ENCODE measurements around the gene CD2.

DNA sequence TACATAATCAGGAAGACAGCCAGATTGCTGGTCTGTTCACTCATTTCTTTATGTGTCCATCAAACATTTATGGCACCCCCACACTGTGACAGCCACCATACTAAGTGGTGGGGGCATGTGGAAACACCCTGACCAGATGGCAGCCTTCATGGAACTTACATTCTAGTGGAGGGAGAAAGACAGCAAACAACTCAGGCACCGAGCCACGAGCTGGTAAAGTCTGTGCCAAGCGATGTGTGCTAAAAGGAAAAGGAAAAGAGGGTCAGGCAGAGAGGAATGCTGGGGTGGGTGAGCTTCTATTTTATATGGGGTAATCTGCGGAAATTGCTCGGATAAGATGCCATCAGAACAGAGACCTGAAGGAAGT is 33.2 kb upstream of the CD2 start:
- TF ChIP-seq TAF1 (IDR thresholded peaks at IDR 0.05; ENCODE audit: low read depth, low read length) (no peak), BCL11A (IDR thresholded peaks at IDR 0.05; ENCODE audit: low read depth in 2 of 2, low read length in 2 of 2) (no peak), SIN3A (conservative IDR thresholded peaks at IDR 0.05 in 1 of 2, IDR thresholded peaks at IDR 0.05 in 1 of 2; ENCODE audit: low read depth in 1 of 2, low read length in 2 of 2) (no peak), POLR2A (IDR thresholded peaks at IDR 0.05; ENCODE audit: control extremely low read depth in 1 of 2, low read depth in 2 of 2, low read length in 2 of 2) (no peak), ATF2 (IDR thresholded peaks at IDR 0.05; ENCODE audit: low read length) (no peak)

Measured in H1 (cell line).